Measurements from ENCODE around the gene FRMD4A. TPM values are rescaled to one million over a fixed set of nuclear protein-coding genes. Genes with fewer than 3 reads are reported as not detected.

The FRMD4A gene
- total and polyA plus RNA-seq, 2 of the 4 experiments (the other 2 are of a cell fraction): 30.3 to 68.8 TPM

GRCh38 chr10:14215641-14216040 is 115.1 kb downstream of the FRMD4A start:
- no TSS peak for BruUV-seq (replicated peaks)
- POLR2A ChIA-PET (ENCODE audit: unreplicated experiment): no interaction called here

More at GRCh38 chr10:14215641-14216040, 115.1 kb downstream of the FRMD4A start:
- Histone ChIP-seq H3K56ac (ENCODE audit: extremely low read depth, insufficient read depth, low read length) (no peak overlapping the region), H2AFZ (replicated peaks; ENCODE audit: low read length, poor library complexity) (no peak overlapping the region), H3K36me3 (ENCODE audit: control insufficient read depth, insufficient read depth, low read length) (no peaks in the 10 kb centered on the region), H3K4me1 (ENCODE audit: control insufficient read depth, insufficient read depth, low read length) (peaks cover 3% of the 10 kb centered on the region), H3K23ac (ENCODE audit: low read depth, low read length) (no peak overlapping the region), H4K91ac (ENCODE audit: insufficient read depth, low read depth, low read length) (no peak overlapping the region), H3K4me3 (ENCODE audit: insufficient read depth, low read depth, low read length) (no peak overlapping the region), H3K4ac (ENCODE audit: low read depth, low read length) (no peak overlapping the region), H3K9me3 (ENCODE audit: control insufficient read depth, insufficient read depth, low read length) (peaks cover 2% of the 10 kb centered on the region; the same call in 1 of the 2 replicates), H2BK20ac (ENCODE audit: low read depth, low read length) (no peak overlapping the region), H4K5ac (ENCODE audit: low read depth, low read length) (no peak overlapping the region), H2BK15ac (ENCODE audit: low read depth, low read length) (no peak overlapping the region), H2AK9ac (replicated peaks; ENCODE audit: low read depth, low read length, poor library complexity) (no peak overlapping the region), H3K79me1 (ENCODE audit: low read depth in 1 of 2, low read length in 2 of 2) (no peaks in the 10 kb centered on the region), H4K20me1 (ENCODE audit: insufficient read depth, low read length) (no peaks in the 10 kb centered on the region), H3K27me3 (ENCODE audit: control insufficient read depth, insufficient read depth, low read length) (peaks cover 60% of the 10 kb centered on the region), H2BK5ac (ENCODE audit: low read depth, low read length, poor library complexity, severe bottlenecking) (no peak overlapping the region), H3K14ac (replicated peaks; ENCODE audit: low read depth, low read length) (no peak overlapping the region), H3K4me2 (ENCODE audit: low read depth, low read length) (no peak overlapping the region), H2AK5ac (ENCODE audit: low read depth, low read length) (no peak overlapping the region), H2BK120ac (ENCODE audit: low read depth, low read length) (no peak overlapping the region), H3K9ac (ENCODE audit: low read depth, low read length) (no peak overlapping the region), H3K27ac (ENCODE audit: insufficient read depth, low read length) (no peak overlapping the region), H4K8ac (ENCODE audit: low read depth in 2 of 2, low read length in 2 of 2) (no peak overlapping the region), H3K9me1 (ENCODE audit: insufficient read depth, low read length) (no peaks in the 10 kb centered on the region), H3K18ac (ENCODE audit: low read depth, low read length) (no peak overlapping the region)
- CTCF ChIA-PET: interaction anchor here (0.6 to 0.7 kb wide), 2 partner anchors 688 to 692 kb away, joined by 3 read pairs; no protein-coding TSS in a partner anchor
- in situ Hi-C loops (cut with MboI; ENCODE audit: low sequenced_read_pairs): no loop called here
- WGBS, 2 experiments (ENCODE audit: extremely low coverage in 2 of 2, insufficient read length in 1 of 2): 87% methylated on average over 4 of the region's 7 CpGs; no CpG with 5 or more reads in 1 of the 2 experiments
- TF ChIP-seq CHD1 (IDR thresholded peaks at IDR 0.05; ENCODE audit: low read depth, low read length): no peak
- no peak for TF ChIP-seq ELK1 (IDR thresholded peaks at IDR 0.05; ENCODE audit: borderline replicate concordance, low read depth, low read length)
- no peak for TF ChIP-seq RFX5 (IDR thresholded peaks at IDR 0.05; ENCODE audit: low read depth, low read length)
- TF ChIP-seq USF2 (IDR thresholded peaks at IDR 0.05; ENCODE audit: low read depth, low read length): no peak
- no peak for TF ChIP-seq POLR2A (IDR thresholded peaks at IDR 0.05; ENCODE audit: low read depth, low read length)
- TF ChIP-seq MAZ (IDR thresholded peaks at IDR 0.05; ENCODE audit: borderline replicate concordance, low read depth, low read length): no peak
- no peak for TF ChIP-seq MAFK (IDR thresholded peaks at IDR 0.05; ENCODE audit: low read depth, low read length)
- TF ChIP-seq RCOR1 (IDR thresholded peaks at IDR 0.05; ENCODE audit: insufficient replicate concordance, low read length): no peak
- no peak for TF ChIP-seq BHLHE40 (IDR thresholded peaks at IDR 0.05; ENCODE audit: low read depth, low read length)
- TF ChIP-seq CEBPB (IDR thresholded peaks at IDR 0.05; ENCODE audit: low read depth, low read length): no peak
- TF ChIP-seq NFE2L2 (IDR thresholded peaks at IDR 0.05; ENCODE audit: low read depth, low read length): no peak
- TF ChIP-seq SMC3 (IDR thresholded peaks at IDR 0.05; ENCODE audit: low read depth, low read length): no peak
- TF ChIP-seq RAD21 (IDR thresholded peaks at IDR 0.05; ENCODE audit: low read length): no peak
- no peak for TF ChIP-seq CTCF (conservative IDR thresholded peaks at IDR 0.05; ENCODE audit: low read depth, low read length)
- no peak for TF ChIP-seq MXI1 (IDR thresholded peaks at IDR 0.05; ENCODE audit: borderline replicate concordance, low read depth, low read length)
- TF ChIP-seq FOS (IDR thresholded peaks at IDR 0.05; ENCODE audit: low read depth, low read length): no peak
- intact Hi-C loops (cut with micrococcal nuclease): no loop called here
- dilution Hi-C loops (cut with HindIII; ENCODE audit: low sequenced_read_pairs, unreplicated experiment): no loop called here
- DNase-seq: no peak
- ATAC-seq (ENCODE audit: low read depth): no peak

All from IMR-90 (cell line).